Adrenal gland (tissue), 12 donors: ENCODE measurements around the gene FAM162A. TPM values are rescaled to one million over a fixed set of nuclear protein-coding genes. Genes with fewer than 3 reads are reported as not detected.

ENCODE experiments used
- DNase-seq, 7 donors: peaks; one replicate each; pipeline ENCODE4 v3.0.0-alpha.2; 2019 to 2020
- H3K27ac ChIP-seq, 5 donors: fragments of 200-600 bp; sonication (generic) in 4 of 5; 1 replicate in 3 of 5; 2 replicates in 2 of 5; pipeline versions ENCODE4 v1.5.1 to v1.8.0; 2016 to 2020; ENCODE audit warnings: mild to moderate bottlenecking in 1 of 5
- H3K27me3 ChIP-seq: fragments of 200-600 bp; 2 replicates; pipeline ENCODE4 v1.8.0; 2021
- H3K36me3 ChIP-seq, 2 donors: fragments of 200-600 bp; replicated peaks in 1 of 2; 1 replicate in 1 of 2; 2 replicates in 1 of 2; pipeline versions ENCODE4 v1.5.1 to v1.8.0; 2018 to 2022
- H3K4me1 ChIP-seq, 2 donors: fragments of 200-600 bp; replicated peaks in 1 of 2; 1 replicate in 1 of 2; 2 replicates in 1 of 2; pipeline versions ENCODE4 v1.5.1 to v1.8.0; 2018 to 2021
- H3K4me3 ChIP-seq, 4 donors: fragments of 200-600 bp; sonication (generic) in 3 of 4; one replicate each; pipeline ENCODE4 v1.5.1; 2016 to 2018
- H3K9me3 ChIP-seq, 3 donors: fragments of 200-600 bp; sonication (generic) in 1 of 3; replicated peaks in 1 of 3; 1 replicate in 2 of 3; 2 replicates in 1 of 3; pipeline versions ENCODE4 v1.5.1 to v1.8.0; 2016 to 2021
- POLR2A ChIP-seq, 2 donors: fragments of 450-650 bp; IDR thresholded peaks; one replicate each; pipeline ENCODE4 v1.6.1; 2017; ENCODE audit warnings: antibody characterized with exemption in 2 of 2, mild to moderate bottlenecking in 2 of 2, moderate library complexity in 1 of 2
- WGBS, 4 donors: extraction: QIAGEN DNeasy Blood & Tissue Kit in 2 of 4; methylation state at CpG; one replicate each; pipeline versions ENCODE4 v1.1.5 to v1.1.7; 2013 to 2017; 5-methylcytosine and 5-hydroxymethylcytosine counted together
- intact Hi-C, 2 donors: fragments of 100-400 bp; cut with DNase I; formaldehyde crosslinking; loops; one replicate each; pipeline versions ENCODE4 v1.14.1 to v1.15.0; 2022 to 2023
- polyA plus RNA-seq, 3 donors: library from polyadenylated mRNA; stranded (reverse); fragments of 200-250 nt in 2 of 3; fragments of 350-450 nt in 1 of 3; fragmentation: Illumina TruSeq in 1 of 3; extraction: RNeasy Lipid Tissue Mini Kit (QIAGEN cat#74804) in 1 of 3; gene quantifications; one replicate each; pipeline ENCODE4 v1.2.3, GENCODE V29; 2013 to 2014
- total RNA-seq, 9 donors: library from RNA; depleted of rRNA in 4 of 9; stranded (reverse); fragments of >200 nt in 4 of 9; fragments of 120-200 nt in 1 of 9; fragmentation: NEBNext Ultra II Directional in 1 of 9; extraction: Animal tissue kit (Norgen Biotek cat#: 25700) in 1 of 9; gene quantifications; one replicate each; pipeline versions ENCODE4 v1.1.0 to v1.2.4, GENCODE V29; 2013 to 2023
- TF ChIP-seq, protein P1 (sequence below), 6 experiments: fragments of 450-650 bp in 4 of 6; fragments of 200-600 bp in 2 of 6; sonication (generic) in 1 of 6; IDR thresholded peaks; 1 replicate in 5 of 6; 2 replicates in 1 of 6; pipeline versions ENCODE4 v1.5.1 to v1.8.0; 2016 to 2021; ENCODE audit warnings: antibody characterized with exemption in 6 of 6, mild to moderate bottlenecking in 2 of 6, moderate library complexity in 1 of 6
- donor health status: healthy with polysubstance abuse.
- donor health status: Bipolar disorder and iron deficiency.
- donor health status: DM: yes; HTN: yes; CAD: no.
- donor health status: DM: no; HTN: no; CAD: no.
- donor health status: DM: no; HTN: no; CAD: no.
- donor health status: DM: yes; HTN: yes; CAD: no.

Gene FAM162A
- total and polyA plus RNA-seq, 12 donors: 36.2 to 287 (median 79.7) TPM

DNA sequence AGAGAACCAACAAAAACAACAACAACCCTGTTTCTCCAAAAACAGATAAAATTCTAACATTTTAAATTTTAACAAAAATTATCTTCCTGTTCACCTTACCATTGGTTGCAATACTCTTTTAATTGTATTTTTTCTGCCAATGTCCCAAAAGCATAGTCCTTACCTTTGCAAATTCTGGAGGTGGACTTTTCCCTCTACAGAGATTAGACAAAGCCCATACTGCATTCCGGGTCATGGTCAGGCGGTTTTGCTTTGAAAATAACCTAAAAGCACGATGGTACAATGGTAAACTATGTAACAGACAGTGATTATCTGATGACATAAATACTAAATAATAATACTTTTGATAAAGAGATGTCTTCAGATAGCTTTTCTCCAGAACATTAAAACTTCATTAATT, 67.4 kb downstream of the FAM162A start:
- Histone ChIP-seq H3K27ac (no peak overlapping the region), H3K9me3 (peaks cover 0 to 5% (median 0%) of the 10 kb centered on the region in 3 donors), H3K4me3 (no peak overlapping the region), H3K36me3 (peaks cover 0 to 46% of the 10 kb centered on the region in 2 donors), H3K27me3 (no peaks in the 10 kb centered on the region), H3K4me1 (peaks cover 0 to 5% of the 10 kb centered on the region in 2 donors)
- TF ChIP-seq, protein P1, sequence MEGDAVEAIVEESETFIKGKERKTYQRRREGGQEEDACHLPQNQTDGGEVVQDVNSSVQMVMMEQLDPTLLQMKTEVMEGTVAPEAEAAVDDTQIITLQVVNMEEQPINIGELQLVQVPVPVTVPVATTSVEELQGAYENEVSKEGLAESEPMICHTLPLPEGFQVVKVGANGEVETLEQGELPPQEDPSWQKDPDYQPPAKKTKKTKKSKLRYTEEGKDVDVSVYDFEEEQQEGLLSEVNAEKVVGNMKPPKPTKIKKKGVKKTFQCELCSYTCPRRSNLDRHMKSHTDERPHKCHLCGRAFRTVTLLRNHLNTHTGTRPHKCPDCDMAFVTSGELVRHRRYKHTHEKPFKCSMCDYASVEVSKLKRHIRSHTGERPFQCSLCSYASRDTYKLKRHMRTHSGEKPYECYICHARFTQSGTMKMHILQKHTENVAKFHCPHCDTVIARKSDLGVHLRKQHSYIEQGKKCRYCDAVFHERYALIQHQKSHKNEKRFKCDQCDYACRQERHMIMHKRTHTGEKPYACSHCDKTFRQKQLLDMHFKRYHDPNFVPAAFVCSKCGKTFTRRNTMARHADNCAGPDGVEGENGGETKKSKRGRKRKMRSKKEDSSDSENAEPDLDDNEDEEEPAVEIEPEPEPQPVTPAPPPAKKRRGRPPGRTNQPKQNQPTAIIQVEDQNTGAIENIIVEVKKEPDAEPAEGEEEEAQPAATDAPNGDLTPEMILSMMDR (IDR thresholded peaks at IDR 0.05): no peak
- TF ChIP-seq POLR2A (IDR thresholded peaks at IDR 0.05): no peak
- WGBS, 4 donors: 79 to 85% (median 81%) methylated on average over 3 of the region's 3 CpGs
- intact Hi-C loops: loop anchor here in 1 of 2 donors (10.0 kb wide), 2 partner anchors 83 to 233 kb away; partner anchors contain the start of gene PARP14
- no peak for DNase-seq

DNA sequence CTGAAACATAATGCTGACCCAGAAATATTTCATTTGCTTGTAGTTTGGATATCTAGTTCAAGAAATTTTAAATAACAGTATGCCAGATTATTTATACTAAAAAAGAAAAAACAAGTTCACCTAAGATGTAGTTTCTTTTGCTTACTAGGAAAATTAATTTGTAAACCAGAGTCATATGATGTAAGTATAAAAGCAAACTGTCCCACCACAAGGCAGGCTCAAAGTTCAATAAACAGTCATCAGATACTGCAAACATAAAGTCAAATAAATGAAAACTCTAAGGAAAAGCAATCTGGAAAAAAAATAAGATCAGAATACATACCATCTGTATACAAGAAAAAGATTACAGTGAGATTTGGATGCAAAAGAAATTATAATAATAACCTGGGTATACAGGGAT, 72.1 kb downstream of the FAM162A start:
- TF ChIP-seq, protein P1 (IDR thresholded peaks at IDR 0.05): no peak
- intact Hi-C loops: loop anchor here in 1 of 2 donors (10.0 kb wide), 2 partner anchors 79 to 229 kb away; partner anchors contain the start of gene PARP14
- no peak for DNase-seq
- peaks cover 0 to 39% of the 10 kb centered on the region in 2 donors for H3K36me3 ChIP-seq
- no peak overlapping the region for H3K27ac ChIP-seq
- H3K9me3 ChIP-seq: peaks cover 0 to 5% (median 0%) of the 10 kb centered on the region in 3 donors
- no peaks in the 10 kb centered on the region for H3K4me1 ChIP-seq
- H3K4me3 ChIP-seq: no peak overlapping the region
- H3K27me3 ChIP-seq: no peaks in the 10 kb centered on the region

DNA sequence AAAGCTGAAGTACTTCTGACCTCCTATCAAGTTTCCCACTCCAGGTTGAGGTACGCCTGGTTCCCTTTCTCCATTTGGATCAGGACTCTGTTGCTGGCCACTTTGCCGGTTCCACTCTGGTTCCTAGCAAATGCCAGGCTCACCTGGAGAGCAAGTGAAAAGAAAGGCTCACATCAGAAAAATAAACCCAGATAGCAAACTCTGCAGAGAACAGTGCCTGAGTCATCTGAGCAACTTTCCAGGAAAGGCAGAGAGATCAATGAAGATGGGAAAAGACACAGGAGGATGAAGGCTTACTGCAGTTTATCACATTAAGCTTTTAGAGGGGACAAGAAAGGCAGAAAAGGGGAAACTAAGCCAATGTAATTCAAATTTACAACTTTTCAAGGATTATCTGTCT, 73.7 kb downstream of the FAM162A start:
- intact Hi-C loops: loop anchor here in 1 of 2 donors (10.0 kb wide), 2 partner anchors 77 to 227 kb away; partner anchors contain the start of gene PARP14
- WGBS, 4 donors: 85 to 98% (median 91%) methylated on average over 2 of the region's 2 CpGs

DNA sequence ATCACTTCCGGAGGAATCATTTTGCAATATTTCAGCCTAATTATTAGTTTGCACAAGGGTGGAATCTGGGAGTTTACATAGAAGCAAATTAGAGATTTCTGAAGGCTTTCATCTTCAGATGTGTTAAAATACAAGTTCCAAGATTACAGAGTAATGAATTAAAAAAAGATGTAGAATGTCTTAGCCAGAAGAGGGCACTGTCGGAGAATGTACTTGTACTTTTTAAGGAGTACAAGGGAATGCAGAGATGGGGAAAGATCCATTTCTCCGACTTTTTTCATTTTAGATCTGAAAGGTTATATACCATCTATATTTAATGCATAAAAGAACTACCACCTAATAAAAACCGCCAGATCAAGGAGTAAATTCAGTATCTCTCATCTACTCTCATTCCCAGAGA, 75.0 kb downstream of the FAM162A start:
- H3K27ac ChIP-seq: no peak overlapping the region
- intact Hi-C loops: loop anchor here in 1 of 2 donors (10.0 kb wide), 2 partner anchors 76 to 226 kb away; partner anchors contain the start of gene PARP14
- 47 to 58% (median 51%) methylated on average over 4 of the region's 4 CpGs for WGBS, 4 donors
- TF ChIP-seq, protein P1 (IDR thresholded peaks at IDR 0.05): peak; percentile 41 to 55 (median 52)
- no peak for TF ChIP-seq POLR2A (IDR thresholded peaks at IDR 0.05)
- peaks cover 0 to 37% of the 10 kb centered on the region in 2 donors for H3K36me3 ChIP-seq
- H3K9me3 ChIP-seq: peaks cover 0 to 5% (median 0%) of the 10 kb centered on the region in 3 donors
- no peaks in the 10 kb centered on the region for H3K27me3 ChIP-seq
- peaks cover 0 to under 1% of the 10 kb centered on the region in 2 donors for H3K4me1 ChIP-seq
- peak in 2 of 7 donors; percentile 29 to 39 for DNase-seq
- H3K4me3 ChIP-seq: no peak overlapping the region

More for the DNA sequence above, 73.7 kb downstream of the FAM162A start:
- H3K4me1 ChIP-seq: no peaks in the 10 kb centered on the region
- H3K9me3 ChIP-seq: peaks cover 0 to 5% (median 0%) of the 10 kb centered on the region in 3 donors
- TF ChIP-seq POLR2A (IDR thresholded peaks at IDR 0.05): no peak
- TF ChIP-seq, protein P1 (IDR thresholded peaks at IDR 0.05): no peak
- H3K27me3 ChIP-seq: no peaks in the 10 kb centered on the region
- peaks cover 0 to 44% of the 10 kb centered on the region in 2 donors for H3K36me3 ChIP-seq
- no peak overlapping the region for H3K27ac ChIP-seq
- H3K4me3 ChIP-seq: no peak overlapping the region
- no peak for DNase-seq
